Adrenal gland (tissue), 12 donors: ENCODE measurements around the gene LRRC63. TPM values are rescaled to one million over a fixed set of nuclear protein-coding genes. Genes with fewer than 3 reads are reported as not detected.
A peak's percentile ranks its signal among the peaks of the same experiment; 100 is the strongest.

Source experiments
- DNase-seq, 7 donors: peaks; one replicate each; pipeline ENCODE4 v3.0.0-alpha.2; 2019 to 2020
- H3K27ac ChIP-seq, 5 donors: fragments of 200-600 bp; sonication (generic) in 4 of 5; 1 replicate in 3 of 5; 2 replicates in 2 of 5; pipeline versions ENCODE4 v1.5.1 to v1.8.0; 2016 to 2020; ENCODE audit warnings: mild to moderate bottlenecking in 1 of 5
- H3K27me3 ChIP-seq: fragments of 200-600 bp; 2 replicates; pipeline ENCODE4 v1.8.0; 2021
- H3K36me3 ChIP-seq, 2 donors: fragments of 200-600 bp; replicated peaks in 1 of 2; 1 replicate in 1 of 2; 2 replicates in 1 of 2; pipeline versions ENCODE4 v1.5.1 to v1.8.0; 2018 to 2022
- H3K4me1 ChIP-seq, 2 donors: fragments of 200-600 bp; replicated peaks in 1 of 2; 1 replicate in 1 of 2; 2 replicates in 1 of 2; pipeline versions ENCODE4 v1.5.1 to v1.8.0; 2018 to 2021
- H3K4me3 ChIP-seq, 4 donors: fragments of 200-600 bp; sonication (generic) in 3 of 4; one replicate each; pipeline ENCODE4 v1.5.1; 2016 to 2018
- H3K9me3 ChIP-seq, 3 donors: fragments of 200-600 bp; sonication (generic) in 1 of 3; replicated peaks in 1 of 3; 1 replicate in 2 of 3; 2 replicates in 1 of 3; pipeline versions ENCODE4 v1.5.1 to v1.8.0; 2016 to 2021
- POLR2A ChIP-seq, 2 donors: fragments of 450-650 bp; IDR thresholded peaks; one replicate each; pipeline ENCODE4 v1.6.1; 2017; ENCODE audit warnings: antibody characterized with exemption in 2 of 2, mild to moderate bottlenecking in 2 of 2, moderate library complexity in 1 of 2
- WGBS, 4 donors: extraction: QIAGEN DNeasy Blood & Tissue Kit in 2 of 4; methylation state at CpG; one replicate each; pipeline versions ENCODE4 v1.1.5 to v1.1.7; 2013 to 2017; 5-methylcytosine and 5-hydroxymethylcytosine counted together
- intact Hi-C, 2 donors: fragments of 100-400 bp; cut with DNase I; formaldehyde crosslinking; loops; one replicate each; pipeline versions ENCODE4 v1.14.1 to v1.15.0; 2022 to 2023
- polyA plus RNA-seq, 3 donors: library from polyadenylated mRNA; stranded (reverse); fragments of 200-250 nt in 2 of 3; fragments of 350-450 nt in 1 of 3; fragmentation: Illumina TruSeq in 1 of 3; extraction: RNeasy Lipid Tissue Mini Kit (QIAGEN cat#74804) in 1 of 3; gene quantifications; one replicate each; pipeline ENCODE4 v1.2.3, GENCODE V29; 2013 to 2014
- total RNA-seq, 9 donors: library from RNA; depleted of rRNA in 4 of 9; stranded (reverse); fragments of >200 nt in 4 of 9; fragments of 120-200 nt in 1 of 9; fragmentation: NEBNext Ultra II Directional in 1 of 9; extraction: Animal tissue kit (Norgen Biotek cat#: 25700) in 1 of 9; gene quantifications; one replicate each; pipeline versions ENCODE4 v1.1.0 to v1.2.4, GENCODE V29; 2013 to 2023
- TF ChIP-seq, protein P1 (sequence below), 6 experiments: fragments of 450-650 bp in 4 of 6; fragments of 200-600 bp in 2 of 6; sonication (generic) in 1 of 6; IDR thresholded peaks; 1 replicate in 5 of 6; 2 replicates in 1 of 6; pipeline versions ENCODE4 v1.5.1 to v1.8.0; 2016 to 2021; ENCODE audit warnings: antibody characterized with exemption in 6 of 6, mild to moderate bottlenecking in 2 of 6, moderate library complexity in 1 of 6
- donor health status: healthy with polysubstance abuse.
- donor health status: Bipolar disorder and iron deficiency.
- donor health status: DM: yes; HTN: yes; CAD: no.
- donor health status: DM: no; HTN: no; CAD: no.
- donor health status: DM: no; HTN: no; CAD: no.
- donor health status: DM: yes; HTN: yes; CAD: no.

Gene LRRC63
- total and polyA plus RNA-seq, 12 donors, result 0.26 to 2.7 (median 0.67) TPM; not detected in 2

DNA sequence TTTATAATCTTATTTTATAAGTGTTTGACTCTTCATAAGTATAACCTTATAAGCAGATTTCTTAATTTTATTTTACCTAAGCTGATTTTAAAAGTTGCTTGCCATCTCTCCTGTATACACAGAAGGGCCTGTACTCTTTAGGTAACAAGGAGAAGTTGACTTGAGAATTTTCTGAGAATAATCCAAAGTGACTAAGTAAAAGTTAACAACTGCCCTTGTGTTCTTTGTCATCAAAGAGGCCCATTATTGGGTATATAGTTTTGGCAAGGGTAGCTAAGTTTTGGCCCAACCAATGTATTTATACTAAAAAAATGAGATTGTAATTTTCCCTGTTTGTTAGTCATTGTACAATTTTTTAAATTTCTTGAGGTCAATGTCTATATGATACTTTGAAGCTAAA lies 32.9 kb upstream of the LRRC63 start:
- no peaks in the 10 kb centered on the region for H3K27me3 ChIP-seq
- TF ChIP-seq POLR2A (IDR thresholded peaks at IDR 0.05), result no peak
- TF ChIP-seq, protein P1, sequence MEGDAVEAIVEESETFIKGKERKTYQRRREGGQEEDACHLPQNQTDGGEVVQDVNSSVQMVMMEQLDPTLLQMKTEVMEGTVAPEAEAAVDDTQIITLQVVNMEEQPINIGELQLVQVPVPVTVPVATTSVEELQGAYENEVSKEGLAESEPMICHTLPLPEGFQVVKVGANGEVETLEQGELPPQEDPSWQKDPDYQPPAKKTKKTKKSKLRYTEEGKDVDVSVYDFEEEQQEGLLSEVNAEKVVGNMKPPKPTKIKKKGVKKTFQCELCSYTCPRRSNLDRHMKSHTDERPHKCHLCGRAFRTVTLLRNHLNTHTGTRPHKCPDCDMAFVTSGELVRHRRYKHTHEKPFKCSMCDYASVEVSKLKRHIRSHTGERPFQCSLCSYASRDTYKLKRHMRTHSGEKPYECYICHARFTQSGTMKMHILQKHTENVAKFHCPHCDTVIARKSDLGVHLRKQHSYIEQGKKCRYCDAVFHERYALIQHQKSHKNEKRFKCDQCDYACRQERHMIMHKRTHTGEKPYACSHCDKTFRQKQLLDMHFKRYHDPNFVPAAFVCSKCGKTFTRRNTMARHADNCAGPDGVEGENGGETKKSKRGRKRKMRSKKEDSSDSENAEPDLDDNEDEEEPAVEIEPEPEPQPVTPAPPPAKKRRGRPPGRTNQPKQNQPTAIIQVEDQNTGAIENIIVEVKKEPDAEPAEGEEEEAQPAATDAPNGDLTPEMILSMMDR (IDR thresholded peaks at IDR 0.05), result no peak
- DNase-seq, result no peak
- peak overlapping the region in 1 of 4 donors; percentile 29 for H3K4me3 ChIP-seq
- intact Hi-C loops, result no loop called here
- H3K9me3 ChIP-seq, result no peaks in the 10 kb centered on the region
- H3K36me3 ChIP-seq, result no peaks in the 10 kb centered on the region
- no peaks in the 10 kb centered on the region for H3K4me1 ChIP-seq
- H3K27ac ChIP-seq, result no peak overlapping the region

DNA sequence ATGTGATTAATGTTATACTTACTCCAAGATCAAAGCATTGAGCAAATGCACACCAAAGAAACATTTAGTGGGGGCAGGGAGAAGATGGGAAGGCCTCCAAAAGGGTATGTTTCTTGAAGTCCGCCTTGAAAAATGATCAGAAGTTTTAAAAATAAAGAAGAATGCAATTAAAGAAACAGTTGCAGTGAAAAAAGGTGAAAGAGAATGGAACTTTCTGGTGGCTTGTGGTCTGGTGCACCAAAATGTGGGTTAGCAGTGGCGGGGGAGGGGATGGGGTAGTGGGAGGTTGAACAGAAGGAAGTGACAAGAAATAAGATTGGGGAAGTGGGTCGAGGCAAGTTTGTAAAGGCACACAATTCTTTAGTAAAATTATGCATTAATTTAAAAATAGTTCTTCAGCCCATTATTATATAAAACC lies 32.2 kb upstream of the LRRC63 start:
- peak overlapping the region in 1 of 4 donors; percentile 29 for H3K4me3 ChIP-seq

DNA sequence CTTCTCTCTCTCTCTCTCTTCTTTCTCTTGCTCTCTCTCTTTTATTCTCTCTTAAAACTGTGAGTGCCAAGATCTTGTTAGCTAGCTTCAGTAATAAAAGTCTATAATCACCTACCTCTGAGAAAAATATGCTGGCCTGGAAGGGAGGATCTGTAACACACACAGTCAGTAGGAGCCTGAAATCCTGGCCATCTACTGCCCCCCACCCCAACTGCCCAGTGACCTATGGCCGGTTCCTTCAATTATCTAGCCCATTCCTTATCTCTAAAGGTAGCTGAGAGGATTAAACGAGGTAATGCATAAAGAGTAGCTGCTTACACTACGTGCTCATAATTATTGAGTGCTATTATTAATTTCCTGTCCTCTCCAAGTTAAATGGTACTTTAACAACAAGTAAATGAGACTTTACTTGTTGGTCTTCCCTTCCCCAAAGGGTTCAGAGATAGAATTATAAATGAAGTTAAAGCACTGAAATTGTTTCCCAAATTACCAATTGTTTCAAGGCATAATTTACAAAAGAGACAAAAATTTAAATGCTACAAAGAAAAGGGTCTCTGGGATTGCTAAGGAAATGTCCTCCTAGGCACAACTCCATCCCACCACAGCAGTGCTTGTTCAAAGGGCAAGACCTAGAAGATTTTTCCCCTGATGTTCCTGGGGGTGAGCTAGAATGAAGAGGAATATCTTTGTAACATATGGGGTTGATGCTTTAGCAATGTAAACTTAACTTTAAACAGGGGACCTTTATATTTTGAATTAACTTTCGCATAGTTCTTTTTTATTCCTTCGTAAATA lies 31.6 kb upstream of the LRRC63 start:
- H3K27ac ChIP-seq, result peak overlapping the region in 1 of 5 donors; percentile 39
- H3K4me1 ChIP-seq, result no peaks in the 10 kb centered on the region
- intact Hi-C loops, result no loop called here
- no peak for DNase-seq
- no peaks in the 10 kb centered on the region for H3K9me3 ChIP-seq
- H3K4me3 ChIP-seq, result peak overlapping the region in 2 of 4 donors; percentile 11 to 37
- no peaks in the 10 kb centered on the region for H3K27me3 ChIP-seq
- TF ChIP-seq, protein P1 (IDR thresholded peaks at IDR 0.05), result no peak
- no peak for TF ChIP-seq POLR2A (IDR thresholded peaks at IDR 0.05)
- no peaks in the 10 kb centered on the region for H3K36me3 ChIP-seq
- WGBS, 4 donors, result 62 to 65% (median 65%) methylated on average over 5 of the region's 5 CpGs

More for the DNA sequence above, 32.2 kb upstream of the LRRC63 start:
- Histone ChIP-seq H3K36me3 (no peaks in the 10 kb centered on the region), H3K27ac (no peak overlapping the region), H3K9me3 (no peaks in the 10 kb centered on the region), H3K4me1 (no peaks in the 10 kb centered on the region), H3K27me3 (no peaks in the 10 kb centered on the region)
- peak in 5 of 7 donors; percentile 39 to 55 (median 44) for DNase-seq
- intact Hi-C loops, result no loop called here
- TF ChIP-seq POLR2A (IDR thresholded peaks at IDR 0.05), result no peak
- TF ChIP-seq, protein P1 (IDR thresholded peaks at IDR 0.05), result no peak
- WGBS, 4 donors, result 65 to 80% (median 72%) methylated on average over 3 of the region's 3 CpGs

DNA sequence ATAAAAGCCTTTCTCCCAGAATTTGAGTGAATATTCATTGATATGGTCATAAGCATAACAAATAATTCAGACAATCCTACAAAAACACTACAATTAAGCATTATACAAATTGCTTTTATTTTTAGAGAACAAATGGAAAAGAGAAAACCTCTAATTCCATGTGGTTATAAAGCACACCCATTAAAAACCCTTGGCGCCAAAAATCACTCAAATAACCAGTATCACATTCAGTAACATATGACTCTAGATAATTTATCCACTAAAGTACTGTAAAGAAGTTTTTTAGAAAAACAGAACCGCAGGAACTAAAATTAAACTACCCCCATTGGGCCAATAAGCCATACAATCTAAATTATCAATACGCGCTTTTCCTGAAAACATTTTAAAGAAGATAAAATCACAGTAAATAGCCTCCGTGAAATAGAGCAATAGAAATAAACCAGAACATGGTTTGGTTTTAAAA lies 30.3 kb upstream of the LRRC63 start:
- WGBS, 4 donors, result 75 to 88% (median 79%) methylated on average over 5 of the region's 5 CpGs
- TF ChIP-seq, protein P1 (IDR thresholded peaks at IDR 0.05), result no peak
- no peak for TF ChIP-seq POLR2A (IDR thresholded peaks at IDR 0.05)
- no peak for DNase-seq
- Histone ChIP-seq H3K9me3 (no peaks in the 10 kb centered on the region), H3K4me3 (peak overlapping the region in 1 of 4 donors; percentile 37), H3K36me3 (no peaks in the 10 kb centered on the region), H3K4me1 (no peaks in the 10 kb centered on the region), H3K27me3 (no peaks in the 10 kb centered on the region), H3K27ac (peak overlapping the region in 1 of 5 donors; percentile 4)
- intact Hi-C loops, result no loop called here
